Liver (tissue), 9 donors: ENCODE results near the gene TUBA3E. TPM values are rescaled to one million over a fixed set of nuclear protein-coding genes. Genes with fewer than 3 reads are reported as not detected.
"Not testable (repeated sequence)": the region's sequence is repeated elsewhere in the genome, so short reads cannot be mapped to it uniquely, and the experiment has no call there.

ENCODE experiments used
- DNase-seq: peaks from one replicate; pipeline ENCODE4 v3.0.0-alpha.2; 2017; ENCODE audit warnings: low spot score
- H3K27ac ChIP-seq, 2 donors: one replicate each; pipeline ENCODE4 v1.7.0; 2013; ENCODE audit warnings: inconsistent platforms in 2 of 2, low read length in 2 of 2, control low read depth in 1 of 2, low read depth in 1 of 2, mild to moderate bottlenecking in 1 of 2
- H3K27me3 ChIP-seq, 4 donors: one replicate each; pipeline versions ENCODE4 v1.6.1 to v1.7.0; 2013; ENCODE audit warnings: low read length in 3 of 4, inconsistent platforms in 1 of 4, mild to moderate bottlenecking in 1 of 4, moderate library complexity in 1 of 4; ENCODE audit not compliant: control insufficient read depth in 4 of 4, insufficient read depth in 4 of 4
- H3K36me3 ChIP-seq, 4 donors: one replicate each; pipeline versions ENCODE4 v1.6.1 to v1.7.0; 2013; ENCODE audit warnings: low read length in 3 of 4, mild to moderate bottlenecking in 3 of 4, low read depth in 1 of 4, moderate library complexity in 1 of 4; ENCODE audit not compliant: control insufficient read depth in 4 of 4, insufficient read depth in 3 of 4
- H3K4me1 ChIP-seq, 4 donors: one replicate each; pipeline versions ENCODE4 v1.6.1 to v1.7.0; 2013; ENCODE audit warnings: low read length in 3 of 4, mild to moderate bottlenecking in 3 of 4, moderate library complexity in 1 of 4; ENCODE audit not compliant: control insufficient read depth in 4 of 4, insufficient read depth in 4 of 4
- H3K4me3 ChIP-seq, 3 donors: one replicate each; pipeline versions ENCODE4 v1.6.1 to v1.7.0; 2013; ENCODE audit warnings: low read length in 3 of 3, control low read depth in 1 of 3, low read depth in 1 of 3, mild to moderate bottlenecking in 1 of 3
- H3K9ac ChIP-seq, 2 donors: one replicate each; pipeline ENCODE4 v1.7.0; 2013; ENCODE audit warnings: low read length in 2 of 2, mild to moderate bottlenecking in 2 of 2, moderate library complexity in 2 of 2, control low read depth in 1 of 2, low read depth in 1 of 2
- H3K9me3 ChIP-seq, 4 donors: one replicate each; pipeline versions ENCODE4 v1.6.1 to v1.7.0; 2013; ENCODE audit warnings: low read length in 3 of 4; ENCODE audit not compliant: control insufficient read depth in 4 of 4
- ATF3 ChIP-seq: IDR thresholded peaks from 2 replicates; pipeline ENCODE4 v1.6.1; 2016; ENCODE audit warnings: antibody characterized with exemption
- CTCF ChIP-seq: fragments of 150-350 bp; IDR thresholded peaks from 2 replicates; pipeline ENCODE4 v1.5.1; 2017; ENCODE audit warnings: improper control_type of control experiment, low read depth, low read length; ENCODE audit not compliant: missing input control
- EGR1 ChIP-seq, 2 donors: IDR thresholded peaks; 2 replicates each; pipeline ENCODE4 v1.6.1; 2016 to 2018; ENCODE audit warnings: antibody characterized with exemption in 2 of 2, low read depth in 2 of 2
- FOXA1 ChIP-seq: IDR thresholded peaks from 2 replicates; pipeline ENCODE4 v1.6.1; 2016; ENCODE audit warnings: antibody characterized with exemption
- FOXA2 ChIP-seq: IDR thresholded peaks from 2 replicates; pipeline ENCODE4 v1.6.1; 2016; ENCODE audit warnings: antibody characterized with exemption
- GABPA ChIP-seq, 2 donors: IDR thresholded peaks in 1 of 2; conservative IDR thresholded peaks in 1 of 2; 2 replicates each; pipeline ENCODE4 v1.6.1; 2016; ENCODE audit warnings: antibody characterized with exemption in 2 of 2, mild to moderate bottlenecking in 1 of 2, moderate library complexity in 1 of 2
- JUND ChIP-seq, 2 donors: IDR thresholded peaks; 2 replicates each; pipeline ENCODE4 v1.6.1; 2016; ENCODE audit warnings: antibody characterized with exemption in 2 of 2
- MAX ChIP-seq: IDR thresholded peaks from 2 replicates; pipeline ENCODE4 v1.6.1; 2016; ENCODE audit warnings: antibody characterized with exemption
- NR2F2 ChIP-seq: IDR thresholded peaks from 2 replicates; pipeline ENCODE4 v1.6.1; 2016; ENCODE audit warnings: antibody characterized with exemption
- RAD21 ChIP-seq, 2 donors: IDR thresholded peaks; 2 replicates each; pipeline ENCODE4 v1.6.1; 2016; ENCODE audit warnings: antibody characterized with exemption in 2 of 2, mild to moderate bottlenecking in 2 of 2
- REST ChIP-seq: IDR thresholded peaks from 2 replicates; pipeline ENCODE4 v1.6.1; 2016; ENCODE audit warnings: antibody characterized with exemption, mild to moderate bottlenecking
- RXRA ChIP-seq, 2 donors: IDR thresholded peaks; 2 replicates each; pipeline ENCODE4 v1.6.1; 2017 to 2018; ENCODE audit warnings: antibody characterized with exemption in 2 of 2, mild to moderate bottlenecking in 1 of 2
- SP1 ChIP-seq: IDR thresholded peaks from 2 replicates; pipeline ENCODE4 v1.6.1; 2018; ENCODE audit warnings: antibody characterized with exemption, mild to moderate bottlenecking
- TAF1 ChIP-seq: conservative IDR thresholded peaks from 2 replicates; pipeline ENCODE4 v1.6.1; 2016; ENCODE audit warnings: antibody characterized with exemption, mild to moderate bottlenecking
- YY1 ChIP-seq: IDR thresholded peaks from 2 replicates; pipeline ENCODE4 v1.6.1; 2016; ENCODE audit warnings: antibody characterized with exemption, mild to moderate bottlenecking
- ZBTB33 ChIP-seq: IDR thresholded peaks from 2 replicates; pipeline ENCODE4 v1.6.1; 2016; ENCODE audit warnings: antibody characterized with exemption
- WGBS: extraction: QIAGEN DNeasy Blood & Tissue Kit; methylation state at CpG from one replicate; pipeline ENCODE4 v1.1.7; 2013; 5-methylcytosine and 5-hydroxymethylcytosine counted together
- polyA plus RNA-seq, 2 donors: library from polyadenylated mRNA; stranded (reverse) in 1 of 2; unstranded in 1 of 2; fragments of 200-250 nt in 1 of 2; fragments of >200 nt in 1 of 2; fragmentation: Nextera tagmentation in 1 of 2; extraction: Ambion mirVana in 1 of 2; gene quantifications; one replicate each; pipeline versions ENCODE4 v1.2.1 to v1.2.3, GENCODE V29; 2013 to 2015
- total RNA-seq, 2 donors: library from RNA; depleted of rRNA; stranded (reverse); fragments of >200 nt; gene quantifications; one replicate each; pipeline ENCODE4 v1.2.3, GENCODE V29; 2014
- donor health status: healthy.
- donor health status: healthy.
- donor health status: healthy.
- donor health status: healthy.
- donor health status: healthy.

Gene TUBA3E
- total and polyA plus RNA-seq, 4 donors, result 0.05 to 0.31 TPM; not detected in 2

- DNase-seq, result no peak
- WGBS, result 97% methylated on average over 6 of the region's 6 CpGs
- no peak for TF ChIP-seq GABPA (IDR thresholded peaks at IDR 0.05 in 1 of 2, conservative IDR thresholded peaks at IDR 0.05 in 1 of 2)
- TF ChIP-seq REST, result no peak
- no peak for TF ChIP-seq JUND (IDR thresholded peaks at IDR 0.05)
- TF ChIP-seq SP1, result no peak
- TF ChIP-seq FOXA1, result no peak
- TF ChIP-seq TAF1, result no peak
- no peak for TF ChIP-seq NR2F2
- TF ChIP-seq FOXA2, result no peak
- no peak for TF ChIP-seq CTCF
- TF ChIP-seq ATF3, result no peak
- no peak for TF ChIP-seq RAD21 (IDR thresholded peaks at IDR 0.05)
- TF ChIP-seq RXRA (IDR thresholded peaks at IDR 0.05), result no peak
- no peaks in the 10 kb centered on the region for H3K27me3 ChIP-seq
- no peak overlapping the region for H3K4me3 ChIP-seq
- H3K9me3 ChIP-seq, result no peaks in the 10 kb centered on the region
- H3K36me3 ChIP-seq, result peaks cover 2 to 24% (median 9%) of the 10 kb centered on the region in 4 donors
- no peaks in the 10 kb centered on the region for H3K4me1 ChIP-seq
- H3K27ac ChIP-seq, result no peak overlapping the region
- H3K9ac ChIP-seq, result no peak overlapping the region
These were observed 38.1 kb downstream of the TUBA3E start for GRCh38 chr2:130160131-130160530.

GRCh38 chr2:130159376-130159775 lies 38.9 kb downstream of the TUBA3E start:
- not testable (repeated sequence) for H3K27ac ChIP-seq, DNase-seq, H3K9me3 ChIP-seq, H3K27me3 ChIP-seq, H3K4me3 ChIP-seq, H3K4me1 ChIP-seq, H3K9ac ChIP-seq
- peaks cover 5 to 22% (median 7%) of the 10 kb centered on the region in 4 donors for H3K36me3 ChIP-seq
- WGBS, result 96% methylated on average over 4 of the region's 4 CpGs

- H3K27ac ChIP-seq, result no peak overlapping the region
- no peaks in the 10 kb centered on the region for H3K27me3 ChIP-seq
- no peaks in the 10 kb centered on the region for H3K4me1 ChIP-seq
- WGBS, result 91% methylated on average over 9 of the region's 9 CpGs
- no peak overlapping the region for H3K4me3 ChIP-seq
- DNase-seq, result no peak
- H3K36me3 ChIP-seq, result peaks cover 2 to 20% (median 6%) of the 10 kb centered on the region in 4 donors
- H3K9ac ChIP-seq, result no peak overlapping the region
- no peaks in the 10 kb centered on the region for H3K9me3 ChIP-seq
- TF ChIP-seq RXRA (IDR thresholded peaks at IDR 0.05) (no peak), YY1 (no peak), TAF1 (no peak), ZBTB33 (no peak), NR2F2 (no peak), MAX (no peak), FOXA1 (no peak), REST (no peak), JUND (IDR thresholded peaks at IDR 0.05) (no peak), RAD21 (IDR thresholded peaks at IDR 0.05) (no peak), GABPA (IDR thresholded peaks at IDR 0.05 in 1 of 2, conservative IDR thresholded peaks at IDR 0.05 in 1 of 2) (no peak), EGR1 (IDR thresholded peaks at IDR 0.05; ENCODE audit: low read depth in 2 of 2) (no peak)
These were observed 39.6 kb downstream of the TUBA3E start for GRCh38 chr2:130158631-130159030.
